HS-5 (cell line): ENCODE results near the gene NEAT1.
A peak's percentile ranks its signal among the peaks of the same experiment; 100 is the strongest.
"Not testable (repeated sequence)": the region's sequence is repeated elsewhere in the genome, so short reads cannot be mapped to it uniquely, and the experiment has no call there.

Source experiments
- DNase-seq: peaks from one replicate; pipeline ENCODE4 v3.0.0-alpha.2; 2012; ENCODE audit warnings: low read depth

NEAT1 gene

GRCh38 chr11:65452259-65452658 is 29.7 kb downstream of the NEAT1 start:
- not testable (repeated sequence) for DNase-seq

GRCh38 chr11:65452806-65453490 is 30.4 kb downstream of the NEAT1 start:
- DNase-seq: peak; percentile 93

- DNase-seq: no peak
These were observed 31.7 kb downstream of the NEAT1 start for GRCh38 chr11:65454311-65454695.

- no peak for DNase-seq
These were observed 32.3 kb downstream of the NEAT1 start for GRCh38 chr11:65454696-65455456.

- no peak for DNase-seq
These were observed 33.8 kb downstream of the NEAT1 start for GRCh38 chr11:65456418-65456817.

- DNase-seq: no peak
These were observed 37.0 kb downstream of the NEAT1 start for GRCh38 chr11:65459552-65459951.

- DNase-seq: not testable (repeated sequence)
These were observed 42.9 kb downstream of the NEAT1 start for GRCh38 chr11:65465471-65465870.

- not testable (repeated sequence) for DNase-seq
These were observed 44.7 kb downstream of the NEAT1 start for GRCh38 chr11:65467306-65467705.

GRCh38 chr11:65468874-65469333 is 46.3 kb downstream of the NEAT1 start:
- no peak for DNase-seq

- DNase-seq: no peak
These were observed 47.9 kb downstream of the NEAT1 start for GRCh38 chr11:65470433-65471049.

- no peak for DNase-seq
These were observed 48.9 kb downstream of the NEAT1 start for GRCh38 chr11:65471447-65471891.

- not testable (repeated sequence) for DNase-seq
These were observed 50.1 kb downstream of the NEAT1 start for GRCh38 chr11:65472588-65473277.

- DNase-seq: no peak
These were observed 50.8 kb downstream of the NEAT1 start for GRCh38 chr11:65473278-65473860.

GRCh38 chr11:65474864-65475263 is 52.3 kb downstream of the NEAT1 start:
- no peak for DNase-seq

GRCh38 chr11:65476632-65477148 is 54.1 kb downstream of the NEAT1 start:
- no peak for DNase-seq

- DNase-seq: peak; percentile 82
These were observed 54.8 kb downstream of the NEAT1 start for GRCh38 chr11:65477149-65477965.

GRCh38 chr11:65478388-65479183 is 56.0 kb downstream of the NEAT1 start:
- no peak for DNase-seq

GRCh38 chr11:65479184-65480145 is 56.9 kb downstream of the NEAT1 start:
- DNase-seq: no peak
